Left lung (tissue), 10 donors: ENCODE results near the gene PNLIPRP3. TPM values are rescaled to one million over a fixed set of nuclear protein-coding genes. Genes with fewer than 3 reads are reported as not detected.

Experiments used
- ATAC-seq: fragments of 200-7000 bp; cut with Tn5 transposase; one replicate; pipeline ENCODE4 v1.9.1; 2020; ENCODE audit warnings: moderate library complexity
- DNase-seq, 4 donors: peaks; one replicate each; pipeline ENCODE4 v3.0.0-alpha.2; 2013 to 2020
- H3K27ac ChIP-seq, 2 donors: fragments of 200-600 bp; sonication (generic) in 1 of 2; one replicate each; pipeline versions ENCODE4 v1.5.0 to v1.8.0; 2020 to 2021
- H3K27me3 ChIP-seq, 2 donors: fragments of 200-600 bp; sonication (generic) in 1 of 2; one replicate each; pipeline versions ENCODE4 v1.5.0 to v1.8.0; 2020 to 2021
- H3K36me3 ChIP-seq, 2 donors: fragments of 200-600 bp; sonication (generic) in 1 of 2; one replicate each; pipeline versions ENCODE4 v1.5.0 to v1.8.0; 2020 to 2021
- H3K4me1 ChIP-seq, 2 donors: fragments of 200-600 bp; one replicate each; pipeline ENCODE4 v1.8.0; 2021
- H3K4me3 ChIP-seq, 2 donors: fragments of 200-600 bp; sonication (generic) in 1 of 2; one replicate each; pipeline versions ENCODE4 v1.5.0 to v1.8.0; 2020 to 2021; ENCODE audit warnings: mild to moderate bottlenecking in 1 of 2
- H3K9me3 ChIP-seq, 2 donors: fragments of 200-600 bp; sonication (generic) in 1 of 2; one replicate each; pipeline versions ENCODE4 v1.5.0 to v1.8.0; 2020 to 2021
- CTCF ChIP-seq, 2 donors: fragments of 200-600 bp; sonication (generic) in 1 of 2; IDR thresholded peaks; one replicate each; pipeline versions ENCODE4 v1.5.0 to v1.8.0; 2021; ENCODE audit warnings: antibody characterized with exemption in 2 of 2
- intact Hi-C, 2 donors: fragments of 100-400 bp; cut with DNase I; formaldehyde crosslinking; loops; one replicate each; pipeline versions ENCODE4 v1.11.2 to v1.14.2; 2022
- polyA plus RNA-seq, 6 donors: library from polyadenylated mRNA; unstranded; fragments of 120-200 nt; gene quantifications; one replicate each; pipeline ENCODE4 v1.2.1, GENCODE V29; 2013; ENCODE audit not compliant: insufficient read length in 6 of 6
- total RNA-seq, 2 donors: library from RNA; stranded (reverse); fragmentation: NEBNext Ultra II Directional; extraction: Animal tissue kit (Norgen Biotek cat#: 25700); gene quantifications; one replicate each; pipeline ENCODE4 v1.2.1, GENCODE V29; 2021
- donor health status: DM: no; HTN: yes; CAD: no.
- donor health status: DM: no; HTN: no; CAD: no.

PNLIPRP3 gene
- total and polyA plus RNA-seq, 8 donors, result 0.29 to 0.42 TPM; not detected in 6

GRCh38 chr10:116477986-116478664, 50.5 kb downstream of the PNLIPRP3 start:
- DNase-seq (no peak), ATAC-seq (no peak)
- no peak overlapping the region for H3K4me3 ChIP-seq
- H3K4me1 ChIP-seq, result no peaks in the 10 kb centered on the region
- no peaks in the 10 kb centered on the region for H3K36me3 ChIP-seq
- no peak for TF ChIP-seq CTCF (IDR thresholded peaks at IDR 0.05)
- no peak overlapping the region for H3K27ac ChIP-seq
- no peaks in the 10 kb centered on the region for H3K27me3 ChIP-seq
- intact Hi-C loops, result no loop called here
- H3K9me3 ChIP-seq, result no peaks in the 10 kb centered on the region

- Histone ChIP-seq H3K36me3 (no peaks in the 10 kb centered on the region), H3K27me3 (no peaks in the 10 kb centered on the region), H3K27ac (no peak overlapping the region), H3K4me3 (no peak overlapping the region), H3K9me3 (no peaks in the 10 kb centered on the region), H3K4me1 (no peaks in the 10 kb centered on the region)
- no peak for ATAC-seq
- TF ChIP-seq CTCF (IDR thresholded peaks at IDR 0.05), result no peak
- intact Hi-C loops, result no loop called here
- DNase-seq, result no peak
Observed at GRCh38 chr10:116486770-116487448, 59.3 kb downstream of the PNLIPRP3 start.

- Histone ChIP-seq H3K4me1 (no peaks in the 10 kb centered on the region), H3K27ac (no peak overlapping the region), H3K27me3 (no peaks in the 10 kb centered on the region), H3K4me3 (no peak overlapping the region), H3K36me3 (no peaks in the 10 kb centered on the region), H3K9me3 (no peaks in the 10 kb centered on the region)
- intact Hi-C loops, result no loop called here
- no peak for TF ChIP-seq CTCF (IDR thresholded peaks at IDR 0.05)
- DNase-seq (peak in 1 of 4 donors; percentile 13), ATAC-seq (no peak)
Observed at GRCh38 chr10:116487522-116488430, 60.1 kb downstream of the PNLIPRP3 start.

- H3K9me3 ChIP-seq, result no peaks in the 10 kb centered on the region
- TF ChIP-seq CTCF (IDR thresholded peaks at IDR 0.05), result no peak
Observed at GRCh38 chr10:116489460-116489859, 61.8 kb downstream of the PNLIPRP3 start.

More at GRCh38 chr10:116489460-116489859, 61.8 kb downstream of the PNLIPRP3 start:
- no peak overlapping the region for H3K27ac ChIP-seq
- no peaks in the 10 kb centered on the region for H3K4me1 ChIP-seq
- ATAC-seq (no peak), DNase-seq (no peak)
- no peaks in the 10 kb centered on the region for H3K36me3 ChIP-seq
- H3K27me3 ChIP-seq, result no peaks in the 10 kb centered on the region
- intact Hi-C loops, result no loop called here
- H3K4me3 ChIP-seq, result no peak overlapping the region
